PC-3 (cell line): Measurements from ENCODE around the gene MGMT.

Experiments used
- CTCF ChIP-seq: fragments of 300-600 bp; sonication (generic); conservative IDR thresholded peaks from 2 replicates; pipeline ENCODE4 v1.5.1; 2017; ENCODE audit warnings: antibody characterized with exemption, low read depth, mild to moderate bottlenecking, low read length
- EZH2 ChIP-seq: fragments of 300-600 bp; sonication (generic); IDR thresholded peaks from one replicate; pipeline ENCODE4 v1.6.1; 2017; ENCODE audit warnings: antibody characterized with exemption, mild to moderate bottlenecking, low read length; ENCODE audit not compliant: unreplicated experiment
- EZH2phosphoT487 ChIP-seq: fragments of 300-600 bp; sonication (generic); IDR thresholded peaks from 2 replicates; pipeline ENCODE4 v1.6.1; 2018; ENCODE audit warnings: mild to moderate bottlenecking, antibody characterized with exemption, low read length, borderline replicate concordance

DNA sequence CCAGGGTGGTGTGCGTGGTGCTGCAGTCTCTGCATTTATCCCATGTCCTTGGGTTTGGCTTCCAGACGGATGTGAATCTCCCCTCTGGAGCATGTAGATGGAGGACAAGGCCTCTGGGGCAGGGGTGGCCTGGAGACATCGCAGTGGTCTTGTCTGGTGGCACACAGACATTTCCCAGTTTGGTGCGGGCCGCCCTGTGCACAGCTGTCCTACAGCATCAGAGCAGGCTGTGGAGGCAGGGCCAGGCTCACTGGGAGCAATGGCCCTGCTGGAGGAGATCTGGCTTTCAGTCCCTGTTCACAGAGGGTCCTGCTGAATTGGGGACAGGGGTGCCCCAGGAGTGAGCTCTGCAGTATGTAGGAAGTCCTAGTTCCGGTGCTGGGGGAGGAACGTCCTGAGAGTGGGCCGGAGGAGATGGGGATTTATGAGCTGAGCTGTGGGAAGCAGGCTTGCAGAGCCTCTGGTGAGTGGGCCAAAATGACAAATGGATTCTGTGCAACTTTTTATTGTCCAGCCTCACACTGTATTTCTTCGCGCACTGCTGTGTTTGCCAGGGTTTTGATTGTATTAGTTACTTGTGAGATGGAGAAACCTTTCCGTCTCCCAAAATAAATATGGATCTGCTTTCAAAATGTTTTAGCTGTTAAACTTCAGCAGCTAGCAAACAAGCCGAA is 40.3 kb downstream of the MGMT start:
- no peak for TF ChIP-seq EZH2
- TF ChIP-seq CTCF: no peak
- TF ChIP-seq EZH2phosphoT487: no peak
